GM19351 (cell line): ENCODE measurements around the gene OGFR.

ENCODE experiments used
- ATAC-seq: cut with Tn5 transposase; IDR thresholded peaks from one replicate; pipeline ENCODE4 v1.9.1; 2021; ENCODE audit warnings: mild to moderate bottlenecking, moderate library complexity; ENCODE audit not compliant: unreplicated experiment

The OGFR gene

DNA sequence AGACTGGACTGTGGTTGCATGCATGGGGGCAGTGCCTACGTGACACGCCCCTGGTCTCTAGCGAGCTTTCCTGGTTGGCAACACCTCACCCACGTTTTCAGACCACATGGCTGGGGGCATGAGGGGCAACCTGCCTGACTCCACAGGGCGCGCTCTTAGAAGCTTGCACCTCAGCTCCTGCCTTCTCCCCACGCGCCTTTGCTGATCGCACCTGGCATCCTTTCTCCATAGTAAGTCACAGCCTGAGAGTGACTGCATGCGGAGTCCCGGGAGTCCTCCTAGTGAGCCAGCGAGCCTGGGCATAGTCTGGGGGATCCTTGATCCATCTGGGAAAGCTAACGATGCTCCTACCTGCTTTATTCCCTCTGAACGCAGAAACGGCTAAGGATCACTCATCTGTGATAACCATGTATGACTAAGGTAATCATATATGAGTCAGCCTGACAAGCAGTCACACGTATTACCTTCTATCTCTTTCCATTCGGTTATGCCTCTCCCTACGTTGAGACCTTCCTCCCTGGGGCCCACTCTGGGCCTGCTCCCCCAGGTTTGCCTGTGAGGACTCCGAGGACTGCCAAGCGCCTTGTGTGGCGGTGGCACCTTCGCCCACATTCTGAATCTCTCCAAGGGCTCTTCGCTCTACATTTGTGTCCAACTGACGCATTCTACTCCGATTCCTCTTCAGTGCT lies 52.4 kb downstream of the OGFR start:
- ATAC-seq: no peak

DNA sequence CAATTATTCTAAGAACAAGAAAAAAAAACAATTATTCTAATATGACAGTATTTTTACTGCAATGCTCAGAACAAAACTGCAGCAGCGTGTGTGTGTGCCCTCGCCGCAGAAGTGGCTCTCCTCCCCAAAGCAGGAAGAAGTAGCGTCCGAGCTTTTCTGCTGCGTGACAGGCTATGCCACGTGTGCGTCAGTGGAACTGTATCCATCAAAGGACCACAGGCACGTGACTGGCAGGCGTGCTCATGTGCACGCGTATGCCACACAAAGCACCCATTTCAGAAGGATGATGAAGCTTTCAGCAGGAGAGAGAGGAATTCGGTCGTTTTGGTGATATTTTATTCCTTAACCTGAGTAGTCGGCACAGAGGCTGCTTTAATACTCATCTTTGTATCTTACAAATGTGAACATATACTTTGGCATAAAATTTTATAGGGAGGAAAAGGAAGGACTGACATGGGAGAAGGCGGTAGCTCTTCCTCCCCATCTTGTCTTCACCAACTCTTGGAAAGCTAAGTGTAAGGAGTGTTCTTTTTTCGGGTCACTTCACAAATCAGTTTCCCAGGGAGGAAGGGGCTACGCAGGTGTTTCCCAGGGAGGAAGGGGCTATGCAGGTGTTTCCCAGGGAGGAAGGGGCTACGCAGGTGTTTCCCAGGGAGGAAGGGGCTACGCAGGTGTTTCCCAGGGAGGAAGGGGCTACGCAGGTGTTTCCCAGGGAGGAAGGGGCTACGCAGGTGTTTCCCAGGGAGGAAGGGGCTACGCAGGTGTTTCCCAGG lies 53.6 kb downstream of the OGFR start:
- no peak for ATAC-seq

DNA sequence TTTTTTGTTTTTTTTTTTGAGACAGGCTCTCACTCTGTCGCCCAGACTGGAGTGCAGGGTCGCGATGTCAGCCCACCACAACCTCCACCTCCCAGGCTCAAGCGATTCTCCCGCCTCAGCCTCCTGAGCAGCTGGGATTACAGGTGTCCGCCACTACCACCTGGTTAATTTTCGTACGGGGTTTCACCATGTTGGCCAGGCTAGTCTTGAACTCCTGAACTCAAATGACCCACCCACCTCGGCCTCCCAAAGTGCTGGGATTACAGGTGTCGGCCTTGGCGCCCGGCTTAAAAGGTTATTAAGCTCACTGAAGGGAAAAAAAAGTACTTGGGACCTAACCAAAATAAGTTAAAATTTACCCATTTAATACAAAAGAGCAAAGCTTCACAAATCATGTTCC lies 55.1 kb downstream of the OGFR start:
- ATAC-seq: no peak

- no peak for ATAC-seq
Measured at GRCh38 chr20:62860391-62860923, 55.8 kb downstream of the OGFR start.

DNA sequence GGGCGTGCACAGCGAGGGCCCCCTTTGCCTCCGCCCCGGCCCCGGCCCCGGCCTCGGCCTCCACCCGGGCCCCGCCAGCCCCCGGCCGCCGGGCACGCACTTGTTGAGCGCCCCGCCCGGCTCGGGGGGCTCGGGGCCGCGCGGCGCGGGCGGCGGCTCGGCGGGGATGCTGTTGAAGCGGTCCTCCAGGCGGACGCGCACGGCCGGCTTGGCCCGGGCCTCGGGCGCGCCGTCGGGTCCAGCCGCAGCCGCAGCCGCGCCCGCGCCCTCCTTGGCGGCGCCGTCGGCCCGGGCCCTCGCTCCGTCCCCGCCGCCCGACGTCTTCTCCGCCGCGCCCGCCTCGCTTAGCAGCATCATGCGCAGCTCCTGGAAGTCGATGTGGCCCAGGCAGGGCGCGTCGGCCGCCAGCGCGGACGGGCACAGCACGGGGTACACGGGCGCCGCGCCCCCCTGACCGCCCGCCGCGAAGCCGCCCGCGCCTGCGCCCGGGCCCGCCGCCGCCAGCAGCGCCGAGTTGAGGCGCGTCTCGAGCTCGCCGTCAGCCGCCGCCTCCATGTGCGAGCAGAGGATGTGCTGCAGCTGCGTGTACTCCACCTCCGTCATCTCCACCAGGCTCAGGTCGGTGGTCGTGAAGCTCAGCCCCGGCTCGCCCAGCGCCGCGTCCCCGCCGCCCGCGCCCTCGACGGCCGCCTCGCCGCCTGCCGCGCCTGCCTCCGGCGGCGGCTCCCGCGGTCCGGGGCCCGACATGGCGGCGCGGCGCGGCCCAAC lies 56.5 kb downstream of the OGFR start:
- ATAC-seq: peak; percentile 40

GRCh38 chr20:62861726-62862336 lies 57.2 kb downstream of the OGFR start, which contains the start of gene TCFL5:
Gene TCFL5 (minus strand): TSS chr20:62861822. CDS start chr20:62861670, 152 bp downstream.
- ATAC-seq: peak; percentile 67
